ENCODE data around the gene TRPM5. TPM values are rescaled to one million over a fixed set of nuclear protein-coding genes. Genes with fewer than 3 reads are reported as not detected.

Gene TRPM5
- total and polyA plus RNA-seq, 9 of the 15 experiments (the other 6 are each of a cell fraction or from before 2014, with no cell fraction given): not detected

DNA sequence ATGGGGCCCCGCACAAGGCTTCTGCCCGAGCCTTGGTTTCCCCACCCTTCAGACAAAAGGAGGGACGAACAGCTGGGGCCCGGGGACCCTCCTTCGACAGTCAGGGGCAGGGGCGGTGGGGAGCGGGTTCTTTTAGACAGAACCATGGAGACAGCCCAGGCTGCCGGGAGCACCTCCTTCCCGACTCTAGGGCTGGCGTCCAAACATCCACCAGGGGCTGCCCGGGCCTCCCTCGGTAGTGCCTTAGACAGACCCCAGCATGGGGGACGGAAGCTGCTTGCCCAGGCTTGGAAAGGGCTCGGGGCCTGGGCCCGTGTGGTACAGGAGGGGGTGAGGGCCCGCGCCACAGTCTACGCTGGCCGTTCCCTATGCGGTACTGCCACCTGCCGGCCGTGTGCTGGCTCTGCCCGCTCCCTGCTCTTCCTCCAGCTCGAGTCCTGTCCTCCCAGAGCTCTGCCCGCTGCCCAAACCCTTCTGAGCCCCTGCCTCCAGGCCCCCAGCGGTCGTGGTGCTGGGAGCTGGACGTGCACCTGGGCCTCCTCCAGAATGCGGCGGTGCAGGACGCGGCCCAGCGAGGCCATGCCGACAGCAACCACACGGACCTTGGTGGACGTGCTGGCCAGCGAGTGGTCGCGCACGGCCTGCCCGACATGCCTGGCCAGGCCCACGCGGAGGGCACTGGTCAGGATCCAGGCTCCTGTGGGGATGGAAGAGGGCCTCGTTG is 23.6 kb downstream of the TRPM5 start (continued):
- TF ChIP-seq TCFL5 (CRISPR knock-in tag; conservative IDR thresholded peaks at IDR 0.05): no peak
- peak in 1 of 2 experiments; percentile 30; a peak in 1 of 4 replicates for TF ChIP-seq RCOR1 (IDR thresholded peaks at IDR 0.05; ENCODE audit: borderline replicate concordance in 1 of 2, low read depth in 2 of 2, low read length in 2 of 2)
- TF ChIP-seq, protein P1, sequence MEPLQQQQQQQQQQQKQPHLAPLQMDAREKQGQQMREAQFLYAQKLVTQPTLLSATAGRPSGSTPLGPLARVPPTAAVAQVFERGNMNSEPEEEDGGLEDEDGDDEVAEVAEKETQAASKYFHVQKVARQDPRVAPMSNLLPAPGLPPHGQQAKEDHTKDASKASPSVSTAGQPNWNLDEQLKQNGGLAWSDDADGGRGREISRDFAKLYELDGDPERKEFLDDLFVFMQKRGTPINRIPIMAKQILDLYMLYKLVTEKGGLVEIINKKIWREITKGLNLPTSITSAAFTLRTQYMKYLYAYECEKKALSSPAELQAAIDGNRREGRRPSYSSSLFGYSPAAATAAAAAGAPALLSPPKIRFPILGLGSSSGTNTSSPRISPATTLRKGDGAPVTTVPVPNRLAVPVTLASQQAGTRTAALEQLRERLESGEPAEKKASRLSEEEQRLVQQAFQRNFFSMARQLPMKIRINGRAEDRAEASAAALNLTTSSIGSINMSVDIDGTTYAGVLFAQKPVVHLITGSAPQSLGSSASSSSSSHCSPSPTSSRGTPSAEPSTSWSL (CRISPR knock-in tag; IDR thresholded peaks at IDR 0.05; ENCODE audit: borderline replicate concordance): no peak
- no peak for TF ChIP-seq MCM3 (IDR thresholded peaks at IDR 0.05)
- TF ChIP-seq, protein P2, sequence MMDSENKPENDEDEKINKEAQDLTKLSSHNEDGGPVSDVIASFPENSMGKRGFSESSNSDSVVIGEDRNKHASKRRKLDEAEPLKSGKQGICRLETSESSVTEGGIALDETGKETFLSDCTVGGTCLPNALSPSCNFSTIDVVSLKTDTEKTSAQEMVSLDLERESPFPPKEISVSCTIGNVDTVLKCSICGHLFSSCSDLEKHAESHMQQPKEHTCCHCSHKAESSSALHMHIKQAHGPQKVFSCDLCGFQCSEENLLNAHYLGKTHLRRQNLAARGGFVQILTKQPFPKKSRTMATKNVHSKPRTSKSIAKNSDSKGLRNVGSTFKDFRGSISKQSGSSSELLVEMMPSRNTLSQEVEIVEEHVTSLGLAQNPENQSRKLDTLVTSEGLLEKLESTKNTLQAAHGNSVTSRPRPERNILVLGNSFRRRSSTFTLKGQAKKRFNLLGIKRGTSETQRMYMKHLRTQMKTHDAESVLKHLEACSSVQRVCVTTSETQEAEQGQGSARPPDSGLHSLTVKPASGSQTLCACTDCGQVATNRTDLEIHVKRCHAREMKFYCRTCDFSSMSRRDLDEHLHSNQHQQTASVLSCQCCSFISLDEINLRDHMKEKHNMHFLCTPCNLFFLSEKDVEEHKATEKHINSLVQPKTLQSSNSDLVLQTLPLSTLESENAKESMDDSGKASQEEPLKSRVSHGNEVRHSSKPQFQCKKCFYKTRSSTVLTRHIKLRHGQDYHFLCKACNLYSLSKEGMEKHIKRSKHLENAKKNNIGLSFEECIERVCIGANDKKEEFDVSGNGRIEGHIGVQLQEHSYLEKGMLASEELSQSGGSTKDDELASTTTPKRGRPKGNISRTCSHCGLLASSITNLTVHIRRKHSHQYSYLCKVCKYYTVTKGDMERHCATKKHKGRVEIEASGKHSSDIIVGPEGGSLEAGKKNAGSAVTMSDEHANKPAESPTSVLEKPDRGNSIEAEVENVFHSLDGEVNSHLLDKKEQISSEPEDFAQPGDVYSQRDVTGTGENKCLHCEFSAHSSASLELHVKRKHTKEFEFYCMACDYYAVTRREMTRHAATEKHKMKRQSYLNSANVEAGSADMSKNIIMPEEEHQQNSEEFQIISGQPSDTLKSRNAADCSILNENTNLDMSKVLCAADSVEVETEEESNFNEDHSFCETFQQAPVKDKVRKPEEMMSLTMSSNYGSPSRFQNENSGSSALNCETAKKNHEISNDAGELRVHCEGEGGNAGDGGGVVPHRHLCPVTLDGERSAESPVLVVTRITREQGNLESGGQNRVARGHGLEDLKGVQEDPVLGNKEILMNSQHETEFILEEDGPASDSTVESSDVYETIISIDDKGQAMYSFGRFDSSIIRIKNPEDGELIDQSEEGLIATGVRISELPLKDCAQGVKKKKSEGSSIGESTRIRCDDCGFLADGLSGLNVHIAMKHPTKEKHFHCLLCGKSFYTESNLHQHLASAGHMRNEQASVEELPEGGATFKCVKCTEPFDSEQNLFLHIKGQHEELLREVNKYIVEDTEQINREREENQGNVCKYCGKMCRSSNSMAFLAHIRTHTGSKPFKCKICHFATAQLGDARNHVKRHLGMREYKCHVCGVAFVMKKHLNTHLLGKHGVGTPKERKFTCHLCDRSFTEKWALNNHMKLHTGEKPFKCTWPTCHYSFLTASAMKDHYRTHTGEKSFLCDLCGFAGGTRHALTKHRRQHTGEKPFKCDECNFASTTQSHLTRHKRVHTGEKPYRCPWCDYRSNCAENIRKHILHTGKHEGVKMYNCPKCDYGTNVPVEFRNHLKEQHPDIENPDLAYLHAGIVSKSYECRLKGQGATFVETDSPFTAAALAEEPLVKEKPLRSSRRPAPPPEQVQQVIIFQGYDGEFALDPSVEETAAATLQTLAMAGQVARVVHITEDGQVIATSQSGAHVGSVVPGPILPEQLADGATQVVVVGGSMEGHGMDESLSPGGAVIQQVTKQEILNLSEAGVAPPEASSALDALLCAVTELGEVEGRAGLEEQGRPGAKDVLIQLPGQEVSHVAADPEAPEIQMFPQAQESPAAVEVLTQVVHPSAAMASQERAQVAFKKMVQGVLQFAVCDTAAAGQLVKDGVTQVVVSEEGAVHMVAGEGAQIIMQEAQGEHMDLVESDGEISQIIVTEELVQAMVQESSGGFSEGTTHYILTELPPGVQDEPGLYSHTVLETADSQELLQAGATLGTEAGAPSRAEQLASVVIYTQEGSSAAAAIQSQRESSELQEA (IDR thresholded peaks at IDR 0.05; ENCODE audit: low read depth): no peak
- TF ChIP-seq MYC (IDR thresholded peaks at IDR 0.05; ENCODE audit: low read depth, low read length): 0 out of 2 replicates have a peak, but pooled peaks have one; percentile 23
- no peak for TF ChIP-seq MYC (CRISPR knock-in tag; IDR thresholded peaks at IDR 0.05; ENCODE audit: borderline replicate concordance, low read depth)
- TF ChIP-seq, protein P3, sequence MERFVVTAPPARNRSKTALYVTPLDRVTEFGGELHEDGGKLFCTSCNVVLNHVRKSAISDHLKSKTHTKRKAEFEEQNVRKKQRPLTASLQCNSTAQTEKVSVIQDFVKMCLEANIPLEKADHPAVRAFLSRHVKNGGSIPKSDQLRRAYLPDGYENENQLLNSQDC (CRISPR knock-in tag; IDR thresholded peaks at IDR 0.05): no peak
- TF ChIP-seq, protein P4, sequence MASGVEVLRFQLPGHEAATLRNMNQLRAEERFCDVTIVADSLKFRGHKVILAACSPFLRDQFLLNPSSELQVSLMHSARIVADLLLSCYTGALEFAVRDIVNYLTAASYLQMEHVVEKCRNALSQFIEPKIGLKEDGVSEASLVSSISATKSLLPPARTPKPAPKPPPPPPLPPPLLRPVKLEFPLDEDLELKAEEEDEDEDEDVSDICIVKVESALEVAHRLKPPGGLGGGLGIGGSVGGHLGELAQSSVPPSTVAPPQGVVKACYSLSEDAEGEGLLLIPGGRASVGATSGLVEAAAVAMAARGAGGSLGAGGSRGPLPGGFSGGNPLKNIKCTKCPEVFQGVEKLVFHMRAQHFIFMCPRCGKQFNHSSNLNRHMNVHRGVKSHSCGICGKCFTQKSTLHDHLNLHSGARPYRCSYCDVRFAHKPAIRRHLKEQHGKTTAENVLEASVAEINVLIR (CRISPR knock-in tag; IDR thresholded peaks at IDR 0.05): no peak
- TF ChIP-seq, protein P5, sequence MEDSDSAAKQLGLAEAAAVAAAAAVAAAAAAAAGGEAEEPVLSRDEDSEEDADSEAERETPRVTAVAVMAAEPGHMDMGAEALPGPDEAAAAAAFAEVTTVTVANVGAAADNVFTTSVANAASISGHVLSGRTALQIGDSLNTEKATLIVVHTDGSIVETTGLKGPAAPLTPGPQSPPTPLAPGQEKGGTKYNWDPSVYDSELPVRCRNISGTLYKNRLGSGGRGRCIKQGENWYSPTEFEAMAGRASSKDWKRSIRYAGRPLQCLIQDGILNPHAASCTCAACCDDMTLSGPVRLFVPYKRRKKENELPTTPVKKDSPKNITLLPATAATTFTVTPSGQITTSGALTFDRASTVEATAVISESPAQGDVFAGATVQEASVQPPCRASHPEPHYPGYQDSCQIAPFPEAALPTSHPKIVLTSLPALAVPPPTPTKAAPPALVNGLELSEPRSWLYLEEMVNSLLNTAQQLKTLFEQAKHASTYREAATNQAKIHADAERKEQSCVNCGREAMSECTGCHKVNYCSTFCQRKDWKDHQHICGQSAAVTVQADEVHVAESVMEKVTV (CRISPR knock-in tag; IDR thresholded peaks at IDR 0.05): peak; percentile 81
- no peak for TF ChIP-seq PHF8 (IDR thresholded peaks at IDR 0.05; ENCODE audit: borderline replicate concordance, low read length)
- no peak for TF ChIP-seq CCNT2 (IDR thresholded peaks at IDR 0.05; ENCODE audit: borderline replicate concordance, extremely low read depth, insufficient read length, low read depth, low read length)
- TF ChIP-seq STAG1 (CRISPR knock-in tag; IDR thresholded peaks at IDR 0.05; ENCODE audit: borderline replicate concordance): peak; percentile 92

All from K562 (cell line).